HepG2 (cell line): ENCODE measurements around the gene FXYD4. TPM values are rescaled to one million over a fixed set of nuclear protein-coding genes. Genes with fewer than 3 reads are reported as not detected.

ENCODE experiments used
- AFF4 ChIP-seq: sonication (generic); formaldehyde crosslinking; IDR thresholded peaks from 2 replicates; pipeline ENCODE4 v1.4.0; 2020; ENCODE audit warnings: missing genetic modification reagents
- ATF7-NPFF ChIP-seq: sonication (generic); formaldehyde crosslinking; IDR thresholded peaks from 2 replicates; pipeline ENCODE4 v1.8.1; 2023; ENCODE audit warnings: mild to moderate bottlenecking, low read depth, missing genetic modification reagents, moderate library complexity
- BHLHE40 ChIP-seq: IDR thresholded peaks from 2 replicates; pipeline ENCODE4 v1.6.1; 2011; ENCODE audit warnings: low read length, improper control_type of control experiment
- CCDC6 ChIP-seq: sonication (generic); formaldehyde crosslinking; IDR thresholded peaks from 2 replicates; pipeline ENCODE4 v1.8.1; 2022; ENCODE audit warnings: mild to moderate bottlenecking, missing genetic modification reagents, moderate library complexity
- GZF1 ChIP-seq: sonication (generic); formaldehyde crosslinking; IDR thresholded peaks from 2 replicates; pipeline ENCODE4 v1.5.1; 2020; ENCODE audit warnings: mild to moderate bottlenecking, missing genetic modification reagents
- KLF16 ChIP-seq, 2 experiments: sonication (generic) in 1 of 2; formaldehyde crosslinking in 1 of 2; IDR thresholded peaks; 2 replicates each; pipeline versions ENCODE4 v1.6.1 to v1.8.0; 2016 to 2023; ENCODE audit warnings: missing genetic modification reagents in 2 of 2, missing compliant biosample characterization in 1 of 2
- MBD4 ChIP-seq: IDR thresholded peaks from 2 replicates; pipeline ENCODE4 v1.6.1; 2012; ENCODE audit warnings: low read length, inconsistent platforms, borderline replicate concordance
- NFIC ChIP-seq: IDR thresholded peaks from 2 replicates; pipeline ENCODE4 v1.6.1; 2012; ENCODE audit warnings: mild to moderate bottlenecking, low read length, inconsistent platforms
- PAF1 ChIP-seq: IDR thresholded peaks from 2 replicates; pipeline ENCODE4 v1.6.1; 2016; ENCODE audit warnings: missing genetic modification reagents, missing compliant biosample characterization
- POLR2AphosphoS5 ChIP-seq: IDR thresholded peaks from 2 replicates; pipeline ENCODE4 v1.6.1; 2012; ENCODE audit warnings: low read depth, low read length
- POLR2G ChIP-seq: fragments of 200-400 bp; formaldehyde crosslinking; IDR thresholded peaks from 2 replicates; pipeline ENCODE4 v1.6.1; 2018; ENCODE audit warnings: mild to moderate bottlenecking, low read depth, low read length, moderate library complexity
- RBM22 ChIP-seq: fragments of 200-400 bp; formaldehyde crosslinking; optimal IDR thresholded peaks from 2 replicates; pipeline ENCODE3; 2017; ENCODE audit warnings: mild to moderate bottlenecking, low read length, moderate library complexity
- TARDBP ChIP-seq: sonication (generic); formaldehyde crosslinking; IDR thresholded peaks from 2 replicates; pipeline ENCODE4 v1.8.0; 2022; ENCODE audit warnings: mild to moderate bottlenecking, missing genetic modification reagents
- THYN1 ChIP-seq: sonication (generic); formaldehyde crosslinking; IDR thresholded peaks from 2 replicates; pipeline ENCODE4 v1.8.1; 2023; ENCODE audit warnings: low read depth, mild to moderate bottlenecking, moderate library complexity, missing genetic modification reagents, borderline replicate concordance
- TSC22D2 ChIP-seq: sonication (generic); formaldehyde crosslinking; IDR thresholded peaks from 2 replicates; pipeline ENCODE4 v1.5.1; 2020; ENCODE audit warnings: missing genetic modification reagents, mild to moderate bottlenecking, borderline replicate concordance
- ZC3H13 ChIP-seq: sonication (generic); formaldehyde crosslinking; IDR thresholded peaks from 2 replicates; pipeline ENCODE4 v1.8.1; 2023; ENCODE audit warnings: mild to moderate bottlenecking, missing genetic modification reagents, moderate library complexity
- ZNF274 ChIP-seq: sonication (generic); formaldehyde crosslinking; IDR thresholded peaks from 2 replicates; pipeline ENCODE4 v1.5.1; 2020; ENCODE audit warnings: mild to moderate bottlenecking, missing genetic modification reagents
- ZNF282 ChIP-seq: fragments of 450-650 bp; IDR thresholded peaks from 2 replicates; pipeline ENCODE4 v1.6.1; 2018; ENCODE audit not compliant: partially characterized antibody
- ZNF460 ChIP-seq: sonication (generic); formaldehyde crosslinking; IDR thresholded peaks from 2 replicates; pipeline ENCODE4 v1.5.1; 2020; ENCODE audit warnings: missing genetic modification reagents, mild to moderate bottlenecking, borderline replicate concordance
- ZNF501 ChIP-seq: sonication (generic); formaldehyde crosslinking; IDR thresholded peaks from 2 replicates; pipeline ENCODE4 v1.5.1; 2020; ENCODE audit warnings: mild to moderate bottlenecking, moderate library complexity, missing genetic modification reagents
- ZNF776 ChIP-seq: sonication (generic); formaldehyde crosslinking; IDR thresholded peaks from 2 replicates; pipeline ENCODE4 v1.4.0; 2020; ENCODE audit warnings: mild to moderate bottlenecking, missing genetic modification reagents
- polyA plus RNA-seq, 8 experiments: library from polyadenylated mRNA; depleted of rRNA in 3 of 8; stranded (reverse) in 7 of 8; unstranded in 1 of 8; fragments of >200 nt; fragmentation: Illumina TruSeq in 4 of 8; extraction: Trizol in 4 of 8; gene quantifications; 2 replicates each; pipeline versions ENCODE4 v1.2.1 to v1.2.3, GENCODE V29; 2011 to 2016; ENCODE audit warnings: low read depth in 4 of 8, missing spikeins in 1 of 8, mixed read lengths in 1 of 8; ENCODE audit not compliant: insufficient read depth in 1 of 8
- total RNA-seq, 5 experiments: library from RNA; depleted of rRNA; stranded (reverse); fragments of >200 nt; fragmentation: Illumina TruSeq; extraction: Trizol; gene quantifications; 2 replicates each; pipeline ENCODE4 v1.2.3, GENCODE V29; 2016; ENCODE audit warnings: low read depth in 1 of 5
- TF ChIP-seq, protein P1 (sequence below): sonication (generic); formaldehyde crosslinking; IDR thresholded peaks from 2 replicates; pipeline ENCODE4 v1.5.1; 2020; ENCODE audit warnings: mild to moderate bottlenecking, missing genetic modification reagents, moderate library complexity

FXYD4 gene
- total and polyA plus RNA-seq, 2 of the 13 experiments (the other 11 are each of a cell fraction or from before 2014, with no cell fraction given) = not detected

- TF ChIP-seq BHLHE40 (no peak), ZNF460 (CRISPR knock-in tag) (no peak), NFIC (peak; percentile 46; the same call in 1 of the 2 replicates), POLR2G (peak; percentile 93), MBD4 (peak; percentile 70), AFF4 (0 out of 2 replicates have a peak, but pooled peaks have one; percentile 30), POLR2AphosphoS5 (peak; percentile 76), GZF1 (CRISPR knock-in tag) (no peak), ATF7-NPFF (no peak), ZNF776 (CRISPR knock-in tag) (no peak), KLF16 (CRISPR knock-in tag; IDR thresholded peaks at IDR 0.05) (no peak), ZC3H13 (CRISPR knock-in tag) (peak; percentile 99), ZNF501 (CRISPR knock-in tag) (0 out of 2 replicates have a peak, but pooled peaks have one; percentile 19), RBM22 (peak; percentile 100), TSC22D2 (CRISPR knock-in tag) (no peak), PAF1 (peak; percentile 93), ZNF282 (no peak), CCDC6 (CRISPR knock-in tag) (0 out of 2 replicates have a peak, but pooled peaks have one; percentile 30), THYN1 (CRISPR knock-in tag) (no peak), TARDBP (0 out of 2 replicates have a peak, but pooled peaks have one; percentile 45), ZNF274 (CRISPR knock-in tag) (no peak)
- TF ChIP-seq, protein P1, sequence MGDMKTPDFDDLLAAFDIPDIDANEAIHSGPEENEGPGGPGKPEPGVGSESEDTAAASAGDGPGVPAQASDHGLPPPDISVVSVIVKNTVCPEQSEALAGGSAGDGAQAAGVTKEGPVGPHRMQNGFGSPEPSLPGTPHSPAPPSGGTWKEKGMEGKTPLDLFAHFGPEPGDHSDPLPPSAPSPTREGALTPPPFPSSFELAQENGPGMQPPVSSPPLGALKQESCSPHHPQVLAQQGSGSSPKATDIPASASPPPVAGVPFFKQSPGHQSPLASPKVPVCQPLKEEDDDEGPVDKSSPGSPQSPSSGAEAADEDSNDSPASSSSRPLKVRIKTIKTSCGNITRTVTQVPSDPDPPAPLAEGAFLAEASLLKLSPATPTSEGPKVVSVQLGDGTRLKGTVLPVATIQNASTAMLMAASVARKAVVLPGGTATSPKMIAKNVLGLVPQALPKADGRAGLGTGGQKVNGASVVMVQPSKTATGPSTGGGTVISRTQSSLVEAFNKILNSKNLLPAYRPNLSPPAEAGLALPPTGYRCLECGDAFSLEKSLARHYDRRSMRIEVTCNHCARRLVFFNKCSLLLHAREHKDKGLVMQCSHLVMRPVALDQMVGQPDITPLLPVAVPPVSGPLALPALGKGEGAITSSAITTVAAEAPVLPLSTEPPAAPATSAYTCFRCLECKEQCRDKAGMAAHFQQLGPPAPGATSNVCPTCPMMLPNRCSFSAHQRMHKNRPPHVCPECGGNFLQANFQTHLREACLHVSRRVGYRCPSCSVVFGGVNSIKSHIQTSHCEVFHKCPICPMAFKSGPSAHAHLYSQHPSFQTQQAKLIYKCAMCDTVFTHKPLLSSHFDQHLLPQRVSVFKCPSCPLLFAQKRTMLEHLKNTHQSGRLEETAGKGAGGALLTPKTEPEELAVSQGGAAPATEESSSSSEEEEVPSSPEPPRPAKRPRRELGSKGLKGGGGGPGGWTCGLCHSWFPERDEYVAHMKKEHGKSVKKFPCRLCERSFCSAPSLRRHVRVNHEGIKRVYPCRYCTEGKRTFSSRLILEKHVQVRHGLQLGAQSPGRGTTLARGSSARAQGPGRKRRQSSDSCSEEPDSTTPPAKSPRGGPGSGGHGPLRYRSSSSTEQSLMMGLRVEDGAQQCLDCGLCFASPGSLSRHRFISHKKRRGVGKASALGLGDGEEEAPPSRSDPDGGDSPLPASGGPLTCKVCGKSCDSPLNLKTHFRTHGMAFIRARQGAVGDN (CRISPR knock-in tag) = no peak
Observed at GRCh38 chr10:43384252-43385221, 13.1 kb downstream of the FXYD4 start (continued).
